HG02840 (cell line): ENCODE data around the gene RAD51B.
"Not testable (repeated sequence)": the region's sequence is repeated elsewhere in the genome, so short reads cannot be mapped to it uniquely, and the experiment has no call there.

Experiments
- ATAC-seq: cut with Tn5 transposase; IDR thresholded peaks from one replicate; pipeline ENCODE4 v1.9.1; 2021; ENCODE audit warnings: mild to moderate bottlenecking, moderate library complexity, moderate number of reproducible peaks; ENCODE audit not compliant: unreplicated experiment, low FRiP score

The RAD51B gene

GRCh38 chr14:68014771-68015170 lies 195.2 kb downstream of the RAD51B start:
- no peak for ATAC-seq

GRCh38 chr14:68015356-68016254 lies 196.0 kb downstream of the RAD51B start:
- ATAC-seq: no peak

GRCh38 chr14:68016255-68016914 lies 196.8 kb downstream of the RAD51B start:
- ATAC-seq: no peak

GRCh38 chr14:68018598-68018997 lies 199.0 kb downstream of the RAD51B start:
- no peak for ATAC-seq

- no peak for ATAC-seq
These were observed 200.9 kb downstream of the RAD51B start for GRCh38 chr14:68020493-68020892.

GRCh38 chr14:68020999-68021663 lies 201.6 kb downstream of the RAD51B start:
- no peak for ATAC-seq

- no peak for ATAC-seq
These were observed 207.7 kb downstream of the RAD51B start for GRCh38 chr14:68027276-68027675.

- no peak for ATAC-seq
These were observed 208.5 kb downstream of the RAD51B start for GRCh38 chr14:68028075-68028474.

GRCh38 chr14:68031011-68031410 lies 211.4 kb downstream of the RAD51B start:
- not testable (repeated sequence) for ATAC-seq

- ATAC-seq: no peak
These were observed 212.6 kb downstream of the RAD51B start for GRCh38 chr14:68032154-68032553.

- no peak for ATAC-seq
These were observed 213.9 kb downstream of the RAD51B start for GRCh38 chr14:68033336-68033932.

GRCh38 chr14:68034896-68035295 lies 215.3 kb downstream of the RAD51B start:
- no peak for ATAC-seq

GRCh38 chr14:68036202-68036601 lies 216.6 kb downstream of the RAD51B start:
- no peak for ATAC-seq

- ATAC-seq: no peak
These were observed 220.0 kb downstream of the RAD51B start for GRCh38 chr14:68039593-68039992.

GRCh38 chr14:68040633-68041369 lies 221.2 kb downstream of the RAD51B start:
- ATAC-seq: no peak

GRCh38 chr14:68041876-68042354 lies 222.3 kb downstream of the RAD51B start:
- ATAC-seq: no peak

GRCh38 chr14:68042586-68043210 lies 223.1 kb downstream of the RAD51B start:
- ATAC-seq: no peak

GRCh38 chr14:68043752-68044151 lies 224.2 kb downstream of the RAD51B start:
- ATAC-seq: no peak

- ATAC-seq: no peak
These were observed 228.3 kb downstream of the RAD51B start for GRCh38 chr14:68047906-68048305.
